ENCODE data around the gene COL12A1. TPM values are rescaled to one million over a fixed set of nuclear protein-coding genes. Genes with fewer than 3 reads are reported as not detected.

The COL12A1 gene
- total and polyA plus RNA-seq, 2 donors (not counting 3 experiments of a cell fraction or from before 2014, with no cell fraction given) = 48.5 to 89.1 TPM

GRCh38 chr6:75089151-75089897 lies 116.5 kb downstream of the COL12A1 start:
- FAIRE-seq (no peak), DNase-seq (ENCODE audit: low read depth, low spot score) (no peak)
- dilution Hi-C loops (cut with MboI; ENCODE audit: extremely low pct_ligation_motif_present, low sequenced_read_pairs) (no loop called here), intact Hi-C loops (cut with micrococcal nuclease) (no loop called here)
- H2AFZ ChIP-seq (ENCODE audit: low read depth, low read length) = no peak overlapping the region
- no peak overlapping the region for H3K4me2 ChIP-seq (ENCODE audit: insufficient read depth, low read length)
- no peaks in the 10 kb centered on the region for H3K9me3 ChIP-seq (replicated peaks; ENCODE audit: control insufficient read depth, insufficient read depth, low read length)
- no peak overlapping the region for H3K4me3 ChIP-seq (replicated peaks in 1 of 3; ENCODE audit: insufficient read depth in 1 of 3, low read depth in 1 of 3, low read length in 3 of 3)
- no peaks in the 10 kb centered on the region for H4K20me1 ChIP-seq (replicated peaks; ENCODE audit: control insufficient read depth, extremely low read depth, insufficient read depth, low read length)
- peaks cover 3% of the 10 kb centered on the region for H3K4me1 ChIP-seq (ENCODE audit: control insufficient read depth, extremely low read depth, insufficient read depth, low read length)
- TF ChIP-seq, protein P1, sequence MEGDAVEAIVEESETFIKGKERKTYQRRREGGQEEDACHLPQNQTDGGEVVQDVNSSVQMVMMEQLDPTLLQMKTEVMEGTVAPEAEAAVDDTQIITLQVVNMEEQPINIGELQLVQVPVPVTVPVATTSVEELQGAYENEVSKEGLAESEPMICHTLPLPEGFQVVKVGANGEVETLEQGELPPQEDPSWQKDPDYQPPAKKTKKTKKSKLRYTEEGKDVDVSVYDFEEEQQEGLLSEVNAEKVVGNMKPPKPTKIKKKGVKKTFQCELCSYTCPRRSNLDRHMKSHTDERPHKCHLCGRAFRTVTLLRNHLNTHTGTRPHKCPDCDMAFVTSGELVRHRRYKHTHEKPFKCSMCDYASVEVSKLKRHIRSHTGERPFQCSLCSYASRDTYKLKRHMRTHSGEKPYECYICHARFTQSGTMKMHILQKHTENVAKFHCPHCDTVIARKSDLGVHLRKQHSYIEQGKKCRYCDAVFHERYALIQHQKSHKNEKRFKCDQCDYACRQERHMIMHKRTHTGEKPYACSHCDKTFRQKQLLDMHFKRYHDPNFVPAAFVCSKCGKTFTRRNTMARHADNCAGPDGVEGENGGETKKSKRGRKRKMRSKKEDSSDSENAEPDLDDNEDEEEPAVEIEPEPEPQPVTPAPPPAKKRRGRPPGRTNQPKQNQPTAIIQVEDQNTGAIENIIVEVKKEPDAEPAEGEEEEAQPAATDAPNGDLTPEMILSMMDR (IDR thresholded peaks at IDR 0.05; ENCODE audit: extremely low read depth in 1 of 2, insufficient read depth in 1 of 2, low read depth in 1 of 2, low read length in 2 of 2) = no peak
- no peak for TF ChIP-seq MYC (IDR thresholded peaks at IDR 0.05; ENCODE audit: low read depth, low read length)
- no peak for TF ChIP-seq EZH2 (IDR thresholded peaks at IDR 0.05; ENCODE audit: borderline replicate concordance, low read depth, low read length, severe bottlenecking)
- TF ChIP-seq POLR2AphosphoS5 (IDR thresholded peaks at IDR 0.05; ENCODE audit: insufficient read depth, low read depth, low read length) = no peak
- no peaks in the 10 kb centered on the region for H3K27me3 ChIP-seq (ENCODE audit: control insufficient read depth in 2 of 2, insufficient read depth in 2 of 2, low read length in 2 of 2)
- no peaks in the 10 kb centered on the region for H3K9me1 ChIP-seq (replicated peaks; ENCODE audit: control insufficient read depth, extremely low read depth, insufficient read depth, low read length)
- no peaks in the 10 kb centered on the region for H3K79me2 ChIP-seq (ENCODE audit: control insufficient read depth, insufficient read depth, low read length)
- no peak overlapping the region for H3K27ac ChIP-seq (ENCODE audit: insufficient read depth, low read depth, low read length)
- no TSS peak for BruUV-seq (replicated peaks)
- no peak overlapping the region for H3K9ac ChIP-seq (replicated peaks; ENCODE audit: extremely low read depth, insufficient read depth, low read length)
- no peaks in the 10 kb centered on the region for H3K36me3 ChIP-seq (ENCODE audit: control insufficient read depth in 2 of 2, extremely low read depth in 1 of 2, insufficient read depth in 2 of 2, low read length in 2 of 2)
- ChIA-PET POLR2A (no interaction called here), CTCF (no interaction called here)

Measured in endothelial cell of umbilical vein (primary cell).